GM19099 (cell line): ENCODE results near the gene TFAP2A.
A peak's percentile ranks its signal among the peaks of the same experiment; 100 is the strongest.

ENCODE experiments used
- POLR2A ChIP-seq: IDR thresholded peaks from 3 replicates; pipeline ENCODE4 v1.6.1; 2011; ENCODE audit warnings: low read depth; ENCODE audit not compliant: insufficient read length; ENCODE audit errors: extremely low read depth

The TFAP2A gene

DNA sequence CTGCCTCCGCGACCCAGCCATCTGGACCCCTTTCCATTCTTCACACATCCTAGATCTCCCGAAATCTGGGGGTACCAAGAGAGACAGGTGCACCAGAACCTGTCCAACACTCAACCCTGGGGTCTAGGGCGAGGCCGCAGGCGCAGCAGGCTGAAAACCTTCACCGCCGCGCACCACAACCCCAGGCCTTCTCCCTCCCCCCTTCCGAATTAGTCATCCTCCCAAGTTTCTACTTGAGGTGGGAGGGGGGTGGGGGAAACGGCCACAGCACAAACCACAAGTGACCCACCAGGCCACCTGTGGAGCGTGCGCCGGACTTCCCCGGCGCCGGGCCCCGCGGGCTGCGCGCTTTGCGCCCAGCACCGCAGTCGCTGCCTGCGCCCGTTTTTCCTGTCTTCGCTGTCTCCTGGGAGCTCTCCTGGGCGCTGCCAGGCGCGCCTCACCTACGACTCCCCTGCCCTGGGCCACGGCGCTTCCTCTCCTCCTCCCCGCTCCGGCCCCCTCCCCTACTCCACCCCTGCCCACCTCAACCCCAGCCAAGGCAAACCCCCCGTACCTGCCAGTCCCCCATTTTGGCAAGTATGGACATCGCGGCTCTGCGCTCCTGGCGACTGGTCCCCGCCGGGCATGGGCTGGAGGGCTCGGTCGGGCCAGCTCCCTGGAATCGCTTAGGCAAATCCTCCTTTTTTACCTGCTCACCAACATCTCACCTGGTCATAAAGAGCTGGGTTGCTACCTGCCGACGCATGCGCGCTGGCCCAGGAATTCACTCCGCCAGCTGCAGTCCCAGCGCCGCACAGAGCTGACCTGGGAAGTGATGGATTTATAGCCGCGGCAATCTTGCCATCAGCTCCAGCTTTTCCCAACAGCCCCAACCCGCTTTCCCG lies 4.2 kb upstream of the TFAP2A start:
- no peak for TF ChIP-seq POLR2A

DNA sequence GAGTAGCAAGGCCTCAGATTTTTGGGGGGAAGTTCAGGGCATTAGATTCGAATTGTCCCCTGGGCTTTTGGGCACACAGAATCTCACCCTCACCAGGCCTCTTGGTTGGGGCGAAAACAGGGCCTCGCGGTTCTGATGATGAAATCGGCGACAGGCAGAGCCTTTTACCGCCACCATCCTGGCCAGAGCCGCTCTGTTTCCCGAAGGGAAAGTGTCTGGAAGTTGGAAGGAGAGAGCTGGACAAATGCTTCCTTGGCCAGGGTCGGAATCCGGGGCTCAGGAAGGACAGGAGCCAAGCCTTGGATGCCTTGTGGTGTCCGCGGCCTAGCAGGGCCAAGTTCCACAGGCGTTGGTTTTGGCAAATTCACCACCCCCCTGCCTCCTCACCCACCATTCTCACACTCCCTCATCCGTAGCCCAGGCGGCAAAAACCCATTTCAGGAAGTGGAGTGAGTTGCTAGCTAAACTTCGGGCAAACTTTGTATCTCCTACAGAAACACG lies 3.5 kb upstream of the TFAP2A start:
- no peak for TF ChIP-seq POLR2A

DNA sequence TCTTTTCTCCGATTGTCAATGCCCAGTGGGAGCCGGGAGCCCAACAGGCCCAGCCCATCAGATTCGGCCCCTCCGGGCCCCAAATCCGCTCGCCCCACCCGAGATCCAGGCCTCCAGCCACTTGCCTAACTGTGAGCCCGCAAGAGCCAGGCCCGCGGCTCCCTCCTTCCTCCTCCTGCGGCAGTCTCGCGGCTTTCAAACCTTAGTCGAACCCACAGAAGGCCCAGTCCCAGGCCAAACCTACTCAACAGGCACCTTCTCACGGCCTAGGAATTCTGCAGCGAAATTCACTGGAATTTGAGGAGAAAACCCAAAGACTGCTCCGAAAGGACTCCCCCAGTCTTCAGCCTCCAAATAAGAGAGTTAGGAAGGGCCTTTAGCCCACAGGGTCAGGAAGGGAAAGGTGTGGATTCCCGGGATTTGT lies 2.8 kb upstream of the TFAP2A start:
- no peak for TF ChIP-seq POLR2A

DNA sequence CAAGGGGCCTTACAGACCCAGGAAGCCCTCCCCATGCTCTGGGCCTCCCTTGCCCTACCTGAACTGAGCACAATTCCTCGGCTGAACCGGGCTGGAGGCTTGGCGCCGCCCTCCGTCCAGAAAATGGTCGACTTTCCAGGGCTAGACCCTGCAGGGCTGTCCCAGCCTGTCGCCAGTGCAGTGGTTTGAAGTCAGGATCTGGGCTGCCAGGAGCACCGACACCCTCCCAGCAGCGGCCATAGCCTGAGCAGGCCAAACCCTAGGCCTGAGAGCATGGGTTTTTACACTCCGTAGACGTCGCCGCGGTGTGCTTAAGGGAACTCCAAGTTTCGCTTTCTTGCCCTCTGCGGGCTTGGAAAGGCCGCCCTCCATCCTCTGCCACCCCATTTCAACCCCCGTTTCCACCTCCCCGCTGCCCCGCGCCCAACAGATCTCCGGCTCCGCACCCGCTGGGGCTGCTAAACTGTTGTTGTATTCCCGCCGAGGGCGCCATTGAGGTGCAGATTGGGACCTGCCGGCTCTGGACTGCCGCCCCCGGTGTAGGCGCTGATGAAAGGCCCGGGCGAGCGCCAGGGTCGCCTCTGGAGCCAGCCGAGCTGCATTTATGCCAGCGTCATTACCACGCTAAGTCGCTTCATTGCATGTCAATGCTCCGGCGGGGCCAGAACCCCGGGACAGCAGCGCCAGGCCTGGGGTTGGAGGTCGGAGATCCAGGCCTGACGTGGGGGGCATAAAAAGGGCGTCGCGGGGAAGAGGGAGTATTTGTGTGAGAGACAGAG lies 2.2 kb upstream of the TFAP2A start:
- TF ChIP-seq POLR2A = no peak

DNA sequence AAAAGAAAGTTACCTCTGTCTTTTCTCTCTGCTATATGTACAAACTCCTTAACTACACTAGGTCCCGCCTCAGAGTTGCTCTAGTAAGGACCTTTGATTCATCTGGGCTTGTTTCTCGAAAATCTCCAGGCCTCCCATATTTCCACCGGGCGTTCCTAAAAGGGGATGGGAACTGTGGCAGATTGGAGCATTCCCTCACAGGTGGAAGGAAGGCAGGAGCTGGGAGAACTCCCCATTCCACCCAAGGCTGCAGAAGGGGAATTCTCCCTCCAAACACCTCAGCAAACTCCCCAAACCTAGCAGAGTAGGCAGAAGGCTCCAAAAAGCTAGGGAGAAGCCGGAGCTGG lies 1.6 kb upstream of the TFAP2A start:
- no peak for TF ChIP-seq POLR2A

DNA sequence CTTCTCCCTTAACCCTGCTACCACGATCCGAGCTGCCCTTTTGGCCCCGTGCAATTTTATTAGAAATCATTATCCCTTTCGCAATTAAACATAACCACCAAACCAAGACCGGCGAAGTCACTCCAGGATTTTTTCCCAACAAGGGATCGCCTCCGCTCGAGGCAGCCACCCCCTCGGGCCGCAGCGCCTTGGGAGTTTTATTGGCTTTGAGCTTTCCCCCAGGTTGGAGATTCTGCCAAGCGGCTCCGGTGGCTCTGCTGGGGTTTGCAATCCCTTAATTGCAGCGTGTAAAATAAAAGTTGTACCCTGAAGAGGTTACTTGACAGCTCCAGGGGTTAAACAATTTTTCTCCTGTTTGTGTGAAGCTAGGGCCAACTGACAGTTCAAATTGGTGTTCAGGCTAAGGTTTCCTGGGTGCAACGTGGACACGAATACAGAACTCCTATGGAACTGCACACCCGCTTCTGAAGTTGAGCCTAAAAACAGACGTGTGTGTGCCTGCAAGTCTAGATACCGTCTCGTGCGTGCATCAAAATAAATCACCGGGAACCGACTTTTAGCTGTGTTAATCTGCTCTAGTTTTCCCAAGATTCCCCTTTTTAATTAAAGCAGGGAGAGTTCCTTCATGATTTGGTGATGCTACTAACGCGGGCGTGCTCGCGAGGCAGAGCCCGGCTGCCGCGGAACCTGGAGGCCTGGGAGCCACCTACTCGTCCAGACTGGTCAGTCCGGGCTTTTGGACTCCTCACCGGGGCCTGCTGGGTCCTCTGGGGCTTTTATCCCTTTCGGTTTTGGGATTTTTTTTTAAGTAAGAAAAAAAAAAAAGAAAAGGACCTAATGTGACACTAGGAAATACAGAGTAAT lies 975 bp upstream of the TFAP2A start:
- TF ChIP-seq POLR2A = no peak

DNA sequence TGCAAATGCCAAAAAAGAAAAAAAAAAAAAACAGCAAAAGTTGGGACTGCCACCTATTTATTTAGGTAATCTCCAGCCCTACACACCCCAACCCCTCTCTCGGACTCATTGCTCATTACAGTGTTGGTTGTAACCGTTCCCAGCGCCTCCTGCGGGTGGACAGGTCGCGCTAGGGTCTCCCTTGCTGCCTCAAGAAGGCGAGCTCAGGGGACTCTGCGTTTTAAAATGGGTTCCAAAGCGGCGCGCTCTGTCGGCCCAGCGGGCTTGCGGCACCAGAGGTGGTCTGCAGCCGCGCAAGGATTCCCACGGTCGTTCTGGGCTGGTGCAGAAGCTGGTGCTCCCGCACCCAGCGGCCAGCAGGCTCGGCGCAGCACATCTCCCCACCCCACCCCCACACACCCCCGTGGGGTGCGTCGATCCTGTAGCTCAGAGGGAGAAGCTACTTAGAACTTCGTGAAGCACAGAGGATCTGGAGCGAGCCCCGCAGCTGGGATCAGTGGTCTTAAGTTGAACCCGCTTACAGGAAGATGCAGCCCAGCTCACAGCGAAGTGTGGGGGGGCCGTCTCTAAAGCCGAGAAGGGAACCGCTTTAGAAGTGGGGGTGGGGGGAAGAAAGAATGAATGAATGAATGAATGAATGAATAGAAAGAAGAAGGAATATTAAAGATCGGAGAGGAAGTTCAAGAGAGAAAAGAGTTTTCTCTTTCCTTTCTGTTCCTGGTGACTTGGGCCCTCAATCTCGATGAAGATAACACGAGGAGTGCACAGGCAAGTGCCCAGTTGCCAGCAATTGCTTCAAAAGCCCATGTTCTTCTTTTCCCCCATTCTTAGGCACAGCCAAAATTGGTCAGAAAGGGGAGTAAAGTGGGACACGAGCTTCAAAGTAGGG lies 780 bp downstream of the TFAP2A start:
- TF ChIP-seq POLR2A = no peak

DNA sequence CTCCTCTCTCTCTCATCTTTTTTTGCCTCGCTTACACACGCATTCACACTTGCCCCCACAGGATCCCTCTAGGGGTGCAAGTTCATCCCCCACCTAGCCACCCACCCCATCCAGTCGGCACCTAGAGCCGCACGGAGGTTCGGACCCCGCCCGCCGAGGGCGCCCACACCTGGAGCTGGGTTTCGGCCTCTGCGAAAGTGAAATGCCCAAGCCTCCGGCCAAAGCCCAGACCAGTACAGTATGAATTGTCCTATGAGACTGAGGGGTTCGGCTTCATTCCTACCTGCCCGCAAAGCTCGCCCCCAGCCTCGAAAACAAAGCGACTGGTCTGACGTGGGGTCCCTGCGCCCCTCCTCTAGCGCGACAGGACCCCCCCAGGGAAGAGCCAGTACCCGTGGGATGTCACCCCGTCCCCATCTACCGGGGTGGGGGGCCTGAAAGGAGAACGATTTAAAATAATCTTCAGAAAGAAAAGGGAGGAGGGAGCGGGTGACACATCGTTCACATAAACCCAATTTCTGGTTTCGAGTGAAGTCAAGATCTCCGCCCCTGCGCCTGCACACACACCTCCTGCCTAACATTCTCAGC lies 1.5 kb downstream of the TFAP2A start:
- TF ChIP-seq POLR2A = no peak

DNA sequence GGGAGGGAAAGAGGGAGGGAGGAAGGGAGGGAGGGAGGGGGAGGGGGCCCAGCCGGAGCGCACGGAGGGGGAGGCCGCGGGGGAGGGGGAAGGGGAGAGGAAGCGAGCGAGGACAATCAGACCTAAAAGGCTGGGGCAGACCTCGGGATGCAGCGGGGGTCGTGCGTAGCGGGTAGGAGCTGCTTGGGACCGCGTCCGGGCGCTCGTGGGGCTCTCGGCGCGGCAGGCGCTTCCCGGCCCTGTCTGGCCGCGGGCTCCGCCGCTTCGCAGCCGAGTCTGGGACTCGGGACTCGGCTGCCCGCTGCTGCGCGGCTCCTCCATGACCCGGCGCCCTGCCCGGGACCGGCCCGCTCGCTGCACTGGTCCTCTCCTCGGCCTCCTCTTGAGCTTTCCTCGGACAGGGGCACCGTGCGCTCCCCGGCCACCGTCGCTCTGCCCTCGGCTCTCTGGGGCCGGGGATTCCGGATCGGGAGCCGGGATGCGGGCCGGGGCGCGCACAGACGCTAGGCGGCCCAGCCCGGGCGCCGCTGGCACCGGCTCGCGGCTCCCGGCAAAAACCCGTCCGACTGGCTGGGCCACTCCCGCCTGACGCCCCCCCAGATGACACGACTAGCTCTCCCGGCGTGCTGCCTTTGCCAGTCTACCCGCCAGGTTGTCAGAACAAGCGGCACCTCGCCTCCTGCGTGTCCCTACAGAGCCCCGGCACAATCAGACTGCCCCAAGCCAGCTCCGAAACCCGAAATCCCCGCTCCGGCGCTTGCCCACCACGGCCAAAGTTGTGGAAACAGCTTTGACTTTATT lies 2.2 kb downstream of the TFAP2A start:
- TF ChIP-seq POLR2A = peak; percentile 36

DNA sequence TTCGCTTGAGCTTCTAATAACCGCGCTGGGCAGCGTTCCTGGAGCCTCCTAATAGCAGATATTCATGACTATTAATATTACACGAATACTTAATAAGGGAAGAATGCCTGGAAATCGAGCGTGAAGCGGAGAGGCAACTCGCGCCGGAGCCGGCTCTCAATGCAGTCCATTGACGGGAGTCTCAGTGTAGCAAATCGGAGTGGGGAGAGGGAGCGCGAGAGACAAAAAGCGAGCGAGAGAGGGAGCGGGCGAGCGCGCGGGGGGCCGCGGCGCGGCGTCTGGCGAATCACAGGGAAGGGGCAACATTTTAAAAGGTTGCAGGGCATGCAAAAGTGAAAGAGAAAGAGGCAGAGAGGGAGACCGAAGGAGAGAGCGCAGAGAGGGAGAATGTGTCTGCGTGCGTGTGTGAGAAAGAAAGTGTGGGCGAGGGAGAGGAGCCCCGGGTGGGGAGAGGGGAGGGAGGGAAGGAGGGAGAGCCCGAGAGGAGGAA lies 2.9 kb downstream of the TFAP2A start:
- TF ChIP-seq POLR2A = peak; percentile 61

DNA sequence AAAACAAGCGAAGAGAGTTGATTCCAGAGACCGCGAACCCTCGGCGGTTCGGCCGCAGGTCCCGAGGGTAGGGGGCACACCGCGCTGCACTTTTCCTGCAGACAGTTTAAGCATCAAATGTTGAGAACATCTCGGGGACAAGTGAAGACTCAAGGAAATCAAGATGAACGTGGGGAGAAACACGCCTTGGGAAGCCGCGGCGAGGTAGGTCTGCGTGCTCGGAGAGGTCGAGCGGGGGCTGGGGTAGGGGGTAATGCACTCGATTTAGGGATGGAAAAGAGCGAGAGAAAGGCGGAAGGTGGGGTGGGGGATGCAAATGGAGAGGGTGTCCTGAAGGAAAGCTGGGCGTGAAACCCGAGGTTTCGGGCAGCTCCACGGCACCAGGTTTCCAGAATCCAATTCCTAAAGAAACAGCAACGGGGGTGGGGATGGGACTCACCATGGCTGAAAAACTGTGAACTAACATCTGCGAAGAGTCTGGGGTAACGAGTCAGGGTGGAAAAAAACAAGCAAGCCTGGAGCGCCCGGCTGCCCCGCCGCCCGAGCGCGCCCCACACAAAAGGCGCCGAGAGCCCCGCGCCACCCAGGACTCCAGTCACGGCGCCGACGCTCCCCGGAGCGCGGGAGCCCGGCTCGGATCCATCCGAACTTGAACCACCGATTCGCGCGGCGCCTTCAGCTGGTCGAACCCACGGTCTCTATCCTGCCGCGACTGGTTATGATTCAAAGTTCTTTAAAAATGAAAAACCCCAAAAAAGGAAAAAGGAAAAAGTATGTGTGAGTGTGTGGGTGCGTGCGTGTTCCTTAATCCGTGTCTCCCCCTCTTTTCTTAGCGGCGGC lies 3.5 kb downstream of the TFAP2A start:
- TF ChIP-seq POLR2A = no peak
